ENCODE measurements around the gene B4GALNT4.
"Not testable (repeated sequence)": the region's sequence is repeated elsewhere in the genome, so short reads cannot be mapped to it uniquely, and the experiment has no call there.

B4GALNT4 gene

GRCh38 chr11:418343-419247 lies 49.3 kb downstream of the B4GALNT4 start:
- DNase-seq (ENCODE audit: low read depth, low spot score), result no peak

GRCh38 chr11:419248-420005 lies 50.1 kb downstream of the B4GALNT4 start:
- DNase-seq (ENCODE audit: low read depth, low spot score), result no peak

- DNase-seq (ENCODE audit: low read depth, low spot score), result no peak
Observed at GRCh38 chr11:420054-420910, 51.0 kb downstream of the B4GALNT4 start.

DNA sequence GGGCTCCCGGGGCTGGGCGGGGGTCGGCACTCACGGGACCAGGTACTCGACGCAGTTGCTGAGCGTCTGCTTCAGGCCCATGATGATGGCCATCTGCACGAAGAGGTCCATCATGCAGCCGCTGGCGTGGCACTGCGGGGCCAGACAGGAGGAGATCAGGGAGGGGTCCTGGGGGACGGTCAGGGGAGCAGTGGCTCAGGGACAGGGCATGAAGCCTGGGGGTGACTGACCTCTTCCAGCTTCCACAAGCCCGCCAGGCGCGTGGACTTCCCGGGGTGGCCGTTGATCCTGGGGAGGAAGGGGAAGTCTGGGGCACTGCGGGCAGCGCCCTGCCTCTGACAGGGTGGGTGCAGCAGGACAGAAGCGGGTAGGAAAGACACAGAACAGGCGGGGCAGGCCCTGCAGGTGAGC lies 51.6 kb downstream of the B4GALNT4 start:
- DNase-seq (ENCODE audit: low read depth, low spot score), result no peak

GRCh38 chr11:422249-422656 lies 53.0 kb downstream of the B4GALNT4 start:
- no peak for DNase-seq (ENCODE audit: low read depth, low spot score)

GRCh38 chr11:424232-424631 lies 54.9 kb downstream of the B4GALNT4 start:
- no peak for DNase-seq (ENCODE audit: low read depth, low spot score)

DNA sequence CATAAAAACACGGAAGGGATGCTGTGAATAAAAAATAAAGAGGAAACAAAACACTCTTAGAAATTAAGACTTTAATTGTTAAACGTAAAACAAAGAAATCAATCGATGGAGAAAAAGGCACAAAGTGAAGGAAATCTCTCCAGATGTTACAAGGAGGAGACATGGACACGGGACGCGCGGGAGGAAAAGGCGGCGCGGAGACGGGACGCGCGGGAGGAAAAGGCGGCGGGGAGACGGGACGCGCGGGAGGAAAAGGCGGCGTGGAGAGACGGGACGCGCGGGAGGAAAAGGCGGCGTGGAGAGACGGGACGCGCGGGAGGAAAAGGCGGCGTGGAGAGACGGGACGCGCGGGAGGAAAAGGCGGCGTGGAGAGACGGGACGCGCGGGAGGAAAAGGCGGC lies 55.5 kb downstream of the B4GALNT4 start:
- not testable (repeated sequence) for DNase-seq (ENCODE audit: low read depth, low spot score)

- no peak for DNase-seq (ENCODE audit: low read depth, low spot score)
Observed at GRCh38 chr11:425301-425700, 56.0 kb downstream of the B4GALNT4 start.

GRCh38 chr11:426851-427250 lies 57.6 kb downstream of the B4GALNT4 start:
- DNase-seq (ENCODE audit: low read depth, low spot score), result no peak

DNA sequence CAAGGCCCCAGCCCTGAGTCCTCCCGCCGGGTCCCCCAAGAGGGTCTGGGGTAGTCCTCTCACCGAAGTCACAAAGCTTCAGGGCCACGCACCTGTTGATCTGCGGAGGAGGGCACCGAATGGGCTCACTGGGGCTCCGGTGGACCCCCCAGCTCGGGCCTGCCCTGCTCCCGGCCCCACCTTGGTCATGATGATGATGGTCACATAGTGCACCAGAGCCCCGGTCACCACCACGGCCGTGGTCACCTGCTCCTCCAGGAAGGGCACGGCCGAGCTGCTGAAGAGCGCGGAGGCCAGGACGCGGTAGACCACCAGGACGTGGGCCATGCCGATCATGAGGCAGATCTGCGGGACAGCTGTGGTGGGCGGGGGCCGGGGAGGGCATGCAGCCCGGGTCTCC lies 59.0 kb downstream of the B4GALNT4 start:
- DNase-seq (ENCODE audit: low read depth, low spot score), result no peak

DNA sequence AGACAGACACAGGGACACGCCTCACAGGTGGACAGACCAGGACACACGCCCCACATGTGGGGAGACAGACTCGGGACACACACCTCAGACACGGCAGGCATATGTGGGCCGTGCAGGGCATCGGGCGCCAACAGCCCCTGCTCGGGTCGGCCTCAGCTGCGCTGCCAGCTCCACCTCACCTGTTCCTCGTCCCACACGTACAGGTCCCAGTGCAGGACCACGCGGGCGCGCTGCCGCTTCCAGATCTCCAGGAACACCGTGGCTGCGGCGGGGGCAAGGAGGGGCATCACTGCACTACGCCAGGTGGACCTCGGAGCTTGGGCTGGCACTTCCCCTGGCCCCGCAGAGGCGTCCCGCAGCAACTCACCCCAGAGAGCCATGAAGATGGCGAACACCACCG lies 60.1 kb downstream of the B4GALNT4 start:
- no peak for DNase-seq (ENCODE audit: low read depth, low spot score)

DNA sequence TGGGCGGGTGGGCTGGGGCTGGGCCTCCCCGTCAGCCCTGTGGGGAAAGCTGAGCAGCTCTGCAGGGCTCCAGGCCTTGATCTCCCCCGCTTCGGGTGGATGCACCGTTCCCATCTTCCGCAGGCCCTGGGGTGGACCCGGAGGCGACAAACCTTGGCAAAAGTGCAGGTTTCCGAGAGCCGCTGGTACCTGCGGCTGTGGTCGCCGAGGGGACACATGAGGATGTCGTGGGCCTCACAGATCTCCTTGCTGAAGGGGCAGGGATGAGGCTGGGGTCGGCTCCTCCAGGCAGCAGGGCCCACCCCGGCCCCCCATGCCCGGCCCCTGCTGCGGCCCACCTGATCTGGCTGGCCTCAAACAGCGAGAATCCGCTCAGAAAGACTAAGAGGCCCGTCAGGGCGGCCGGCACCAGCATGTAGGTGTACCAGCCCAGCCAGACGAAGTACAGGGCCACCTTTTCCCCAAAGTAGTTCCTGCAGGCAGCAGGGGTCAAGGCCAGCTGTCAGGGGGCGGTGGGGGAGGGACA lies 60.7 kb downstream of the B4GALNT4 start:
- no peak for DNase-seq (ENCODE audit: low read depth, low spot score)

Measured in iPS DF 19.7 (cell line).